HepG2 (cell line): Measurements from ENCODE around the gene TTF2. TPM values are rescaled to one million over a fixed set of nuclear protein-coding genes. Genes with fewer than 3 reads are reported as not detected.

Experiments
- BHLHE40 ChIP-seq: IDR thresholded peaks from 2 replicates; pipeline ENCODE4 v1.6.1; 2011; ENCODE audit warnings: low read length, improper control_type of control experiment
- CREB1 ChIP-seq, 2 experiments: fragments of 450-650 bp in 1 of 2; IDR thresholded peaks; 2 replicates each; pipeline ENCODE4 v1.6.1; 2016 to 2017; ENCODE audit warnings: control low read depth in 1 of 2, mild to moderate bottlenecking in 1 of 2, missing compliant biosample characterization in 1 of 2, missing genetic modification characterization in 1 of 2
- FOXP1 ChIP-seq, 2 experiments: fragments of 450-650 bp in 1 of 2; IDR thresholded peaks; 2 replicates each; pipeline ENCODE4 v1.6.1; 2017 to 2018; ENCODE audit warnings: antibody characterized with exemption in 1 of 2
- HOXA7 ChIP-seq: sonication (generic); formaldehyde crosslinking; IDR thresholded peaks from 2 replicates; pipeline ENCODE4 v1.8.1; 2022; ENCODE audit warnings: mild to moderate bottlenecking, missing genetic modification reagents, moderate library complexity
- KDM1A ChIP-seq: IDR thresholded peaks from 2 replicates; pipeline ENCODE4 v1.6.1; 2016; ENCODE audit warnings: missing compliant biosample characterization
- KDM6A ChIP-seq: IDR thresholded peaks from 2 replicates; pipeline ENCODE4 v1.6.1; 2016; ENCODE audit warnings: low read depth
- SNAPC2 ChIP-seq: sonication (generic); formaldehyde crosslinking; IDR thresholded peaks from 2 replicates; pipeline ENCODE4 v1.8.1; 2022; ENCODE audit warnings: mild to moderate bottlenecking, missing genetic modification reagents
- TP53 ChIP-seq: sonication (generic); formaldehyde crosslinking; conservative IDR thresholded peaks from 2 replicates; pipeline ENCODE4 v1.4.0; 2020; ENCODE audit warnings: missing genetic modification reagents
- ZBTB3 ChIP-seq: sonication (generic); formaldehyde crosslinking; IDR thresholded peaks from 2 replicates; pipeline ENCODE4 v1.4.0; 2020; ENCODE audit warnings: low read depth, mild to moderate bottlenecking, moderate library complexity, missing genetic modification reagents, borderline replicate concordance
- ZBTB7A ChIP-seq: sonication (generic); formaldehyde crosslinking; IDR thresholded peaks from 2 replicates; pipeline ENCODE4 v1.8.0; 2022; ENCODE audit warnings: mild to moderate bottlenecking, missing genetic modification reagents
- ZNF24 ChIP-seq: fragments of 450-650 bp; IDR thresholded peaks from 2 replicates; pipeline ENCODE4 v1.6.1; 2017; ENCODE audit warnings: antibody characterized with exemption, mild to moderate bottlenecking
- ZNF317 ChIP-seq: sonication (generic); formaldehyde crosslinking; IDR thresholded peaks from 2 replicates; pipeline ENCODE4 v1.5.0; 2020; ENCODE audit warnings: mild to moderate bottlenecking, missing genetic modification reagents
- ZNF546 ChIP-seq: sonication (generic); formaldehyde crosslinking; conservative IDR thresholded peaks from 2 replicates; pipeline ENCODE4 v1.8.1; 2023; ENCODE audit warnings: mild to moderate bottlenecking, missing genetic modification reagents
- ZNF841 ChIP-seq: sonication (generic); formaldehyde crosslinking; IDR thresholded peaks from 2 replicates; pipeline ENCODE4 v1.8.1; 2023; ENCODE audit warnings: missing genetic modification reagents, borderline replicate concordance
- polyA plus RNA-seq, 8 experiments: library from polyadenylated mRNA; depleted of rRNA in 3 of 8; stranded (reverse) in 7 of 8; unstranded in 1 of 8; fragments of >200 nt; fragmentation: Illumina TruSeq in 4 of 8; extraction: Trizol in 4 of 8; gene quantifications; 2 replicates each; pipeline versions ENCODE4 v1.2.1 to v1.2.3, GENCODE V29; 2011 to 2016; ENCODE audit warnings: low read depth in 4 of 8, missing spikeins in 1 of 8, mixed read lengths in 1 of 8; ENCODE audit not compliant: insufficient read depth in 1 of 8
- total RNA-seq, 5 experiments: library from RNA; depleted of rRNA; stranded (reverse); fragments of >200 nt; fragmentation: Illumina TruSeq; extraction: Trizol; gene quantifications; 2 replicates each; pipeline ENCODE4 v1.2.3, GENCODE V29; 2016; ENCODE audit warnings: low read depth in 1 of 5
- TF ChIP-seq, protein P1 (sequence below): sonication (generic); formaldehyde crosslinking; IDR thresholded peaks from 2 replicates; pipeline ENCODE4 v1.8.1; 2023; ENCODE audit warnings: mild to moderate bottlenecking, missing genetic modification reagents
- TF ChIP-seq, protein P2 (sequence below): sonication (generic); formaldehyde crosslinking; IDR thresholded peaks from 2 replicates; pipeline ENCODE4 v1.4.0; 2020; ENCODE audit warnings: missing genetic modification reagents, borderline replicate concordance
- TF ChIP-seq, protein P3 (sequence below): fragments of 450-650 bp; IDR thresholded peaks from 2 replicates; pipeline ENCODE4 v1.6.1; 2016
- TF ChIP-seq, protein P4 (sequence below): sonication (generic); formaldehyde crosslinking; IDR thresholded peaks from 2 replicates; pipeline ENCODE4 v1.5.1; 2020; ENCODE audit warnings: mild to moderate bottlenecking, missing genetic modification reagents, moderate library complexity
- TF ChIP-seq, protein P5 (sequence below): sonication (generic); formaldehyde crosslinking; IDR thresholded peaks from 2 replicates; pipeline ENCODE4 v1.5.0; 2020; ENCODE audit warnings: missing genetic modification reagents, mild to moderate bottlenecking, borderline replicate concordance

TTF2 gene
- total and polyA plus RNA-seq, 2 of the 13 experiments (the other 11 are each of a cell fraction or from before 2014, with no cell fraction given): 12.8 to 48.9 TPM

DNA sequence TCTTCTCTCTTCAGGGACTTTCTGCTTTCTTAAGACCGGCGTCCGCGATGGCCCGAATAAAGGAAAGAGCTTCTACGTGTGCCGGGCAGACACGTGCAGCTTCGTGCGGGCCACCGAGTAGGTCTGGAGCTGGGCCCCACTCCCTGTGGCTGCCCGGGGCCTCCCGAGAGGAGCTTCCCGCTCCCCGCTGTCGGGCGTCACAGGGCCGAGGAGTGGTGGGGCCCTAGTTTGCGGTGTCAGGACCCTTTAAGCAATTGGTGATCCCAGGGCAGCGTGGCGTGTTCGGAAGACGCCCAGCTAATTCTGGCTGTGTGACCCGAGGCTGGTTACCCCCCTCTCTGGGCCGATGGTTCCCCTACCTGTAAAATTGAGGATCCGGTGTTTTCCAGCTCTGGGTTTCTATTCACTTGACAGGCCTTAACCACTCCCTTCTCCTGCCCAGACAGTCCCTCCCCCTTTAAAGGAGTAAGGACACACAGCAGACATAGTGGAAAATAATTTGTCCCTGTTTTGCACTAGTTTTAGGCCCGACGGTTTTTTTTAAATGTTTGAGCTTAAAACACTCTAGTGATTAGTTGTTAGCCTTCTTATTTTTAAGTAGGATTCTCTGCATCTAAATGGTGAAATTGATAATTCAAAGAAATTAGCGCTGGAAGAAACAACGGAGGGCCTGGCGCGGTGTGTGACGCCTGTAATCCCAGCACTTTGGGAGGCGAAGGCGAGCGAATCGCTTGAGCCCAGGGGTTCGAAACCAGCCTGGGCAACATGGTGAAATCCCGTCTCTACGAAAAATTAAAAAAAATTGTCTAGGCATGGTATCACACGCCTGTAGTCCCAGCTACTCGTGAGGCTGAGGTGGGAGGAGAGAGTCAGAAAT, 553 bp downstream of the TTF2 start (continued):
- no peak for TF ChIP-seq FOXP1 (IDR thresholded peaks at IDR 0.05)
- TF ChIP-seq FOXP1 (CRISPR knock-in tag; IDR thresholded peaks at IDR 0.05): no peak
- TF ChIP-seq ZNF546: 0 out of 2 replicates have a peak, but pooled peaks have one; percentile 44
- no peak for TF ChIP-seq CREB1 (IDR thresholded peaks at IDR 0.05)
- TF ChIP-seq CREB1 (CRISPR knock-in tag; IDR thresholded peaks at IDR 0.05): no peak
- TF ChIP-seq TP53: no peak
- no peak for TF ChIP-seq ZBTB7A (CRISPR knock-in tag)
- TF ChIP-seq, protein P1, sequence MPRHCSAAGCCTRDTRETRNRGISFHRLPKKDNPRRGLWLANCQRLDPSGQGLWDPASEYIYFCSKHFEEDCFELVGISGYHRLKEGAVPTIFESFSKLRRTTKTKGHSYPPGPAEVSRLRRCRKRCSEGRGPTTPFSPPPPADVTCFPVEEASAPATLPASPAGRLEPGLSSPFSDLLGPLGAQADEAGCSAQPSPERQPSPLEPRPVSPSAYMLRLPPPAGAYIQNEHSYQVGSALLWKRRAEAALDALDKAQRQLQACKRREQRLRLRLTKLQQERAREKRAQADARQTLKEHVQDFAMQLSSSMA (CRISPR knock-in tag): no peak
- TF ChIP-seq, protein P2, sequence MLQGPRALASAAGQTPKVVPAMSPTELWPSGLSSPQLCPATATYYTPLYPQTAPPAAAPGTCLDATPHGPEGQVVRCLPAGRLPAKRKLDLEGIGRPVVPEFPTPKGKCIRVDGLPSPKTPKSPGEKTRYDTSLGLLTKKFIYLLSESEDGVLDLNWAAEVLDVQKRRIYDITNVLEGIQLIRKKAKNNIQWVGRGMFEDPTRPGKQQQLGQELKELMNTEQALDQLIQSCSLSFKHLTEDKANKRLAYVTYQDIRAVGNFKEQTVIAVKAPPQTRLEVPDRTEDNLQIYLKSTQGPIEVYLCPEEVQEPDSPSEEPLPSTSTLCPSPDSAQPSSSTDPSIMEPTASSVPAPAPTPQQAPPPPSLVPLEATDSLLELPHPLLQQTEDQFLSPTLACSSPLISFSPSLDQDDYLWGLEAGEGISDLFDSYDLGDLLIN (CRISPR knock-in tag): no peak
- no peak for TF ChIP-seq KDM6A (CRISPR knock-in tag)
- peak; percentile 83 for TF ChIP-seq ZNF317 (CRISPR knock-in tag)
- TF ChIP-seq ZNF841: no peak
- peak; percentile 50 for TF ChIP-seq BHLHE40
- no peak for TF ChIP-seq SNAPC2 (CRISPR knock-in tag)
- TF ChIP-seq, protein P3, sequence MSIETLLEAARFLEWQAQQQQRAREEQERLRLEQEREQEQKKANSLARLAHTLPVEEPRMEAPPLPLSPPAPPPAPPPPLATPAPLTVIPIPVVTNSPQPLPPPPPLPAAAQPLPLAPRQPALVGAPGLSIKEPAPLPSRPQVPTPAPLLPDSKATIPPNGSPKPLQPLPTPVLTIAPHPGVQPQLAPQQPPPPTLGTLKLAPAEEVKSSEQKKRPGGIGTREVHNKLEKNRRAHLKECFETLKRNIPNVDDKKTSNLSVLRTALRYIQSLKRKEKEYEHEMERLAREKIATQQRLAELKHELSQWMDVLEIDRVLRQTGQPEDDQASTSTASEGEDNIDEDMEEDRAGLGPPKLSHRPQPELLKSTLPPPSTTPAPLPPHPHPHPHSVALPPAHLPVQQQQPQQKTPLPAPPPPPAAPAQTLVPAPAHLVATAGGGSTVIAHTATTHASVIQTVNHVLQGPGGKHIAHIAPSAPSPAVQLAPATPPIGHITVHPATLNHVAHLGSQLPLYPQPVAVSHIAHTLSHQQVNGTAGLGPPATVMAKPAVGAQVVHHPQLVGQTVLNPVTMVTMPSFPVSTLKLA: no peak
- no peak for TF ChIP-seq ZNF24
- TF ChIP-seq ZBTB3 (CRISPR knock-in tag): no peak
- peak; percentile 21; the same call in 1 of the 2 replicates for TF ChIP-seq KDM1A (CRISPR knock-in tag)
- TF ChIP-seq, protein P4, sequence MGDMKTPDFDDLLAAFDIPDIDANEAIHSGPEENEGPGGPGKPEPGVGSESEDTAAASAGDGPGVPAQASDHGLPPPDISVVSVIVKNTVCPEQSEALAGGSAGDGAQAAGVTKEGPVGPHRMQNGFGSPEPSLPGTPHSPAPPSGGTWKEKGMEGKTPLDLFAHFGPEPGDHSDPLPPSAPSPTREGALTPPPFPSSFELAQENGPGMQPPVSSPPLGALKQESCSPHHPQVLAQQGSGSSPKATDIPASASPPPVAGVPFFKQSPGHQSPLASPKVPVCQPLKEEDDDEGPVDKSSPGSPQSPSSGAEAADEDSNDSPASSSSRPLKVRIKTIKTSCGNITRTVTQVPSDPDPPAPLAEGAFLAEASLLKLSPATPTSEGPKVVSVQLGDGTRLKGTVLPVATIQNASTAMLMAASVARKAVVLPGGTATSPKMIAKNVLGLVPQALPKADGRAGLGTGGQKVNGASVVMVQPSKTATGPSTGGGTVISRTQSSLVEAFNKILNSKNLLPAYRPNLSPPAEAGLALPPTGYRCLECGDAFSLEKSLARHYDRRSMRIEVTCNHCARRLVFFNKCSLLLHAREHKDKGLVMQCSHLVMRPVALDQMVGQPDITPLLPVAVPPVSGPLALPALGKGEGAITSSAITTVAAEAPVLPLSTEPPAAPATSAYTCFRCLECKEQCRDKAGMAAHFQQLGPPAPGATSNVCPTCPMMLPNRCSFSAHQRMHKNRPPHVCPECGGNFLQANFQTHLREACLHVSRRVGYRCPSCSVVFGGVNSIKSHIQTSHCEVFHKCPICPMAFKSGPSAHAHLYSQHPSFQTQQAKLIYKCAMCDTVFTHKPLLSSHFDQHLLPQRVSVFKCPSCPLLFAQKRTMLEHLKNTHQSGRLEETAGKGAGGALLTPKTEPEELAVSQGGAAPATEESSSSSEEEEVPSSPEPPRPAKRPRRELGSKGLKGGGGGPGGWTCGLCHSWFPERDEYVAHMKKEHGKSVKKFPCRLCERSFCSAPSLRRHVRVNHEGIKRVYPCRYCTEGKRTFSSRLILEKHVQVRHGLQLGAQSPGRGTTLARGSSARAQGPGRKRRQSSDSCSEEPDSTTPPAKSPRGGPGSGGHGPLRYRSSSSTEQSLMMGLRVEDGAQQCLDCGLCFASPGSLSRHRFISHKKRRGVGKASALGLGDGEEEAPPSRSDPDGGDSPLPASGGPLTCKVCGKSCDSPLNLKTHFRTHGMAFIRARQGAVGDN (CRISPR knock-in tag): peak; percentile 69
- no peak for TF ChIP-seq HOXA7 (CRISPR knock-in tag)
- TF ChIP-seq, protein P5, sequence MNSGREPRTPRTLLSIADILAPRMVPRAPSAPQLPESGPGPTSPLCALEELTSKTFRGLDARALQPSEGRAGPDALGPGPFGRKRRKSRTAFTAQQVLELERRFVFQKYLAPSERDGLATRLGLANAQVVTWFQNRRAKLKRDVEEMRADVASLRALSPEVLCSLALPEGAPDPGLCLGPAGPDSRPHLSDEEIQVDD (CRISPR knock-in tag): peak; percentile 61; the same call in 1 of the 2 replicates
